Liver (tissue), 9 donors: ENCODE results near the gene RCOR2. TPM values are rescaled to one million over a fixed set of nuclear protein-coding genes. Genes with fewer than 3 reads are reported as not detected.

Source experiments
- DNase-seq: peaks from one replicate; pipeline ENCODE4 v3.0.0-alpha.2; 2017; ENCODE audit warnings: low spot score
- H3K27ac ChIP-seq, 2 donors: one replicate each; pipeline ENCODE4 v1.7.0; 2013; ENCODE audit warnings: inconsistent platforms in 2 of 2, low read length in 2 of 2, control low read depth in 1 of 2, low read depth in 1 of 2, mild to moderate bottlenecking in 1 of 2
- H3K27me3 ChIP-seq, 4 donors: one replicate each; pipeline versions ENCODE4 v1.6.1 to v1.7.0; 2013; ENCODE audit warnings: low read length in 3 of 4, inconsistent platforms in 1 of 4, mild to moderate bottlenecking in 1 of 4, moderate library complexity in 1 of 4; ENCODE audit not compliant: control insufficient read depth in 4 of 4, insufficient read depth in 4 of 4
- H3K36me3 ChIP-seq, 4 donors: one replicate each; pipeline versions ENCODE4 v1.6.1 to v1.7.0; 2013; ENCODE audit warnings: low read length in 3 of 4, mild to moderate bottlenecking in 3 of 4, low read depth in 1 of 4, moderate library complexity in 1 of 4; ENCODE audit not compliant: control insufficient read depth in 4 of 4, insufficient read depth in 3 of 4
- H3K4me1 ChIP-seq, 4 donors: one replicate each; pipeline versions ENCODE4 v1.6.1 to v1.7.0; 2013; ENCODE audit warnings: low read length in 3 of 4, mild to moderate bottlenecking in 3 of 4, moderate library complexity in 1 of 4; ENCODE audit not compliant: control insufficient read depth in 4 of 4, insufficient read depth in 4 of 4
- H3K4me3 ChIP-seq, 3 donors: one replicate each; pipeline versions ENCODE4 v1.6.1 to v1.7.0; 2013; ENCODE audit warnings: low read length in 3 of 3, control low read depth in 1 of 3, low read depth in 1 of 3, mild to moderate bottlenecking in 1 of 3
- H3K9ac ChIP-seq, 2 donors: one replicate each; pipeline ENCODE4 v1.7.0; 2013; ENCODE audit warnings: low read length in 2 of 2, mild to moderate bottlenecking in 2 of 2, moderate library complexity in 2 of 2, control low read depth in 1 of 2, low read depth in 1 of 2
- H3K9me3 ChIP-seq, 4 donors: one replicate each; pipeline versions ENCODE4 v1.6.1 to v1.7.0; 2013; ENCODE audit warnings: low read length in 3 of 4; ENCODE audit not compliant: control insufficient read depth in 4 of 4
- ATF3 ChIP-seq: IDR thresholded peaks from 2 replicates; pipeline ENCODE4 v1.6.1; 2016; ENCODE audit warnings: antibody characterized with exemption
- CTCF ChIP-seq: fragments of 150-350 bp; IDR thresholded peaks from 2 replicates; pipeline ENCODE4 v1.5.1; 2017; ENCODE audit warnings: improper control_type of control experiment, low read depth, low read length; ENCODE audit not compliant: missing input control
- EGR1 ChIP-seq, 2 donors: IDR thresholded peaks; 2 replicates each; pipeline ENCODE4 v1.6.1; 2016 to 2018; ENCODE audit warnings: antibody characterized with exemption in 2 of 2, low read depth in 2 of 2
- FOXA1 ChIP-seq: IDR thresholded peaks from 2 replicates; pipeline ENCODE4 v1.6.1; 2016; ENCODE audit warnings: antibody characterized with exemption
- FOXA2 ChIP-seq: IDR thresholded peaks from 2 replicates; pipeline ENCODE4 v1.6.1; 2016; ENCODE audit warnings: antibody characterized with exemption
- GABPA ChIP-seq, 2 donors: IDR thresholded peaks in 1 of 2; conservative IDR thresholded peaks in 1 of 2; 2 replicates each; pipeline ENCODE4 v1.6.1; 2016; ENCODE audit warnings: antibody characterized with exemption in 2 of 2, mild to moderate bottlenecking in 1 of 2, moderate library complexity in 1 of 2
- HNF4A ChIP-seq, 2 donors: conservative IDR thresholded peaks; 2 replicates each; pipeline ENCODE4 v1.6.1; 2016; ENCODE audit warnings: antibody characterized with exemption in 2 of 2, mild to moderate bottlenecking in 2 of 2
- HNF4G ChIP-seq: IDR thresholded peaks from 2 replicates; pipeline ENCODE4 v1.6.1; 2016; ENCODE audit warnings: antibody characterized with exemption
- JUND ChIP-seq, 2 donors: IDR thresholded peaks; 2 replicates each; pipeline ENCODE4 v1.6.1; 2016; ENCODE audit warnings: antibody characterized with exemption in 2 of 2
- NR2F2 ChIP-seq: IDR thresholded peaks from 2 replicates; pipeline ENCODE4 v1.6.1; 2016; ENCODE audit warnings: antibody characterized with exemption
- RAD21 ChIP-seq, 2 donors: IDR thresholded peaks; 2 replicates each; pipeline ENCODE4 v1.6.1; 2016; ENCODE audit warnings: antibody characterized with exemption in 2 of 2, mild to moderate bottlenecking in 2 of 2
- REST ChIP-seq: IDR thresholded peaks from 2 replicates; pipeline ENCODE4 v1.6.1; 2016; ENCODE audit warnings: antibody characterized with exemption, mild to moderate bottlenecking
- RXRA ChIP-seq, 2 donors: IDR thresholded peaks; 2 replicates each; pipeline ENCODE4 v1.6.1; 2017 to 2018; ENCODE audit warnings: antibody characterized with exemption in 2 of 2, mild to moderate bottlenecking in 1 of 2
- SP1 ChIP-seq: IDR thresholded peaks from 2 replicates; pipeline ENCODE4 v1.6.1; 2018; ENCODE audit warnings: antibody characterized with exemption, mild to moderate bottlenecking
- TAF1 ChIP-seq: conservative IDR thresholded peaks from 2 replicates; pipeline ENCODE4 v1.6.1; 2016; ENCODE audit warnings: antibody characterized with exemption, mild to moderate bottlenecking
- ZBTB33 ChIP-seq: IDR thresholded peaks from 2 replicates; pipeline ENCODE4 v1.6.1; 2016; ENCODE audit warnings: antibody characterized with exemption
- WGBS: extraction: QIAGEN DNeasy Blood & Tissue Kit; methylation state at CpG from one replicate; pipeline ENCODE4 v1.1.7; 2013; 5-methylcytosine and 5-hydroxymethylcytosine counted together
- polyA plus RNA-seq, 2 donors: library from polyadenylated mRNA; stranded (reverse) in 1 of 2; unstranded in 1 of 2; fragments of 200-250 nt in 1 of 2; fragments of >200 nt in 1 of 2; fragmentation: Nextera tagmentation in 1 of 2; extraction: Ambion mirVana in 1 of 2; gene quantifications; one replicate each; pipeline versions ENCODE4 v1.2.1 to v1.2.3, GENCODE V29; 2013 to 2015
- total RNA-seq, 2 donors: library from RNA; depleted of rRNA; stranded (reverse); fragments of >200 nt; gene quantifications; one replicate each; pipeline ENCODE4 v1.2.3, GENCODE V29; 2014
- donor health status: healthy.
- donor health status: healthy.
- donor health status: healthy.
- donor health status: healthy.
- donor health status: healthy.

The RCOR2 gene
- total and polyA plus RNA-seq, 4 donors: 0.05 to 0.19 TPM; not detected in 2

- Histone ChIP-seq H3K27me3 (no peaks in the 10 kb centered on the region), H3K27ac (peak overlapping the region in 1 of 2 donors; percentile 5), H3K36me3 (peaks cover 0 to 3% (median 0%) of the 10 kb centered on the region in 4 donors), H3K4me1 (peaks cover 6 to 12% (median 10%) of the 10 kb centered on the region in 4 donors), H3K9ac (no peak overlapping the region), H3K4me3 (no peak overlapping the region), H3K9me3 (no peaks in the 10 kb centered on the region)
- TF ChIP-seq HNF4A (conservative IDR thresholded peaks at IDR 0.05) (no peak), GABPA (IDR thresholded peaks at IDR 0.05 in 1 of 2, conservative IDR thresholded peaks at IDR 0.05 in 1 of 2) (no peak), TAF1 (no peak), ATF3 (no peak), FOXA1 (no peak), HNF4G (no peak), ZBTB33 (no peak), CTCF (peak; percentile 92), FOXA2 (no peak), EGR1 (IDR thresholded peaks at IDR 0.05; ENCODE audit: low read depth in 2 of 2) (no peak), REST (no peak), RAD21 (IDR thresholded peaks at IDR 0.05) (peak; percentile 92 to 96), SP1 (no peak), NR2F2 (no peak), JUND (IDR thresholded peaks at IDR 0.05) (no peak), RXRA (IDR thresholded peaks at IDR 0.05) (peak in 1 of 2 donors; percentile 22)
- WGBS: 42% methylated on average over 14 of the region's 14 CpGs
- peak; percentile 56 for DNase-seq
Measured at GRCh38 chr11:63945477-63946163, 28.7 kb upstream of the RCOR2 start.
